ENCODE results near the gene CLEC12A.

CLEC12A gene

DNA sequence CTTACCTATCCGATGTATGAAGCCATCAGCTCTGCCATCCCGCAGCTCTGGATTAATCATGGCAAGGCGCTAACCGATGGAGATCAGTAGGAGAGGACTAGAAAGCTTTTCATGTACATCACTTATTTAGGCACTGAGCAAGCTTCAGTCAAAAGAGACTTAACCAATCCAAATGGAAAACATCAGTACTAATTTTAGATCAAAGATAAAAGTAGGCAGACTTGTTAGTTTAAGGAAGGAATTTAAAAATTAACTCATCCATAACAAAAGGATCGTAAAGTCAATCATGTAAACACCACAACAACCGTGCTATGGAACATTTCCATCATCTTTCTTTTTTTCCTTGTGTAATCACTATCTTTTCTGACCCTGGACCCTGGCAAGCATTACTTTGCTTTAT, 38.9 kb upstream of the CLEC12A start, which contains the start of gene CLEC2A:
CLEC2A (minus strand) TSS at position 101 of the 400 bp plus-strand sequence; CDS start at position 60, 41 bp downstream.
- H3K4me3 ChIP-seq (ENCODE audit: low read depth, low read length): no peak within 1 kb of the TSS
- no peak for DNase-seq (ENCODE audit: low read depth)
- TF ChIP-seq, protein P1, sequence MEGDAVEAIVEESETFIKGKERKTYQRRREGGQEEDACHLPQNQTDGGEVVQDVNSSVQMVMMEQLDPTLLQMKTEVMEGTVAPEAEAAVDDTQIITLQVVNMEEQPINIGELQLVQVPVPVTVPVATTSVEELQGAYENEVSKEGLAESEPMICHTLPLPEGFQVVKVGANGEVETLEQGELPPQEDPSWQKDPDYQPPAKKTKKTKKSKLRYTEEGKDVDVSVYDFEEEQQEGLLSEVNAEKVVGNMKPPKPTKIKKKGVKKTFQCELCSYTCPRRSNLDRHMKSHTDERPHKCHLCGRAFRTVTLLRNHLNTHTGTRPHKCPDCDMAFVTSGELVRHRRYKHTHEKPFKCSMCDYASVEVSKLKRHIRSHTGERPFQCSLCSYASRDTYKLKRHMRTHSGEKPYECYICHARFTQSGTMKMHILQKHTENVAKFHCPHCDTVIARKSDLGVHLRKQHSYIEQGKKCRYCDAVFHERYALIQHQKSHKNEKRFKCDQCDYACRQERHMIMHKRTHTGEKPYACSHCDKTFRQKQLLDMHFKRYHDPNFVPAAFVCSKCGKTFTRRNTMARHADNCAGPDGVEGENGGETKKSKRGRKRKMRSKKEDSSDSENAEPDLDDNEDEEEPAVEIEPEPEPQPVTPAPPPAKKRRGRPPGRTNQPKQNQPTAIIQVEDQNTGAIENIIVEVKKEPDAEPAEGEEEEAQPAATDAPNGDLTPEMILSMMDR (IDR thresholded peaks at IDR 0.05; ENCODE audit: low read depth, low read length, missing control alignments): no peak
- in situ Hi-C loops (cut with HindIII; ENCODE audit: low sequenced_read_pairs): no loop called here

DNA sequence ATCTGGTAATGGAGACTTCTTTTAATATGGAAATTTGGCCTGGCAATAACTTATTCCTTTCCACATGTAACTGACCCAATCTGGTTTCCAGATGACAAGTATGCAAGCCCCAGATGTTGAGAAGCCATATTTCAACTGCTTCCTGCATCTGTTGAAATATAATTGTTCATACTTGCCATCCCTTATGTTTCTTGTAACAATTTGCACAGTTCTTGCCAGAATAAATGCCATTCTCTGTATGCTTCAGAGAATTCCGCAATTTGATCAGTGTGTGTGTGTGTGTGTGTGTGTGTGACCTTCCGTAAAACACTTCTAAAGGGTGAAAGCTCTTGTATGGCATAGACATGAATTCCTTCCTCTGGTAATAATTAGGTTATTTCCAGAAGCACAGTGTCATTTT, 37.3 kb upstream of the CLEC12A start:
- in situ Hi-C loops (cut with HindIII; ENCODE audit: low sequenced_read_pairs): no loop called here
- TF ChIP-seq, protein P1 (IDR thresholded peaks at IDR 0.05; ENCODE audit: low read depth, low read length, missing control alignments): no peak
- H3K4me3 ChIP-seq (ENCODE audit: low read depth, low read length): no peak overlapping the region
- no peak for DNase-seq (ENCODE audit: low read depth)

DNA sequence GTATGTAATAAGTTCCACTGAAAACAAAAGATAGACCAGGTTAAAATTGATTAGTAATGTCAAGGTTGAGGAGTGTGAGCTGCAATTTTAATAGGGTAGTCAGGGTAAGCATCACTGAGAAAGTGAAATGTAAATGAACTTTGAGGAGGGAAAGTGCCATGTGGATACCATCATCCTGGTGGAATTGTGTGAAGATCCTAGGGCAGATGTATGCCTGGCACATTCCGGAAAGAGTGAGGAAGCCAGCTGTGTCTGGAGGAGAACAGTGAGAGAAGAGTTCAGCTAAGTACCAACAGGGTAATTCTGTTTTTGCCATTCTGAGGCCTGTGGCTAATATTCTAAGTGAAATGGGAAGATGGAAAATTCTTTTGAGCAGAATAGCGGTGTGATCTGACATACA, 36.2 kb upstream of the CLEC12A start:
- DNase-seq (ENCODE audit: low read depth): no peak
- TF ChIP-seq, protein P1 (IDR thresholded peaks at IDR 0.05; ENCODE audit: low read depth, low read length, missing control alignments): no peak
- H3K4me3 ChIP-seq (ENCODE audit: low read depth, low read length): no peak overlapping the region
- in situ Hi-C loops (cut with HindIII; ENCODE audit: low sequenced_read_pairs): no loop called here

DNA sequence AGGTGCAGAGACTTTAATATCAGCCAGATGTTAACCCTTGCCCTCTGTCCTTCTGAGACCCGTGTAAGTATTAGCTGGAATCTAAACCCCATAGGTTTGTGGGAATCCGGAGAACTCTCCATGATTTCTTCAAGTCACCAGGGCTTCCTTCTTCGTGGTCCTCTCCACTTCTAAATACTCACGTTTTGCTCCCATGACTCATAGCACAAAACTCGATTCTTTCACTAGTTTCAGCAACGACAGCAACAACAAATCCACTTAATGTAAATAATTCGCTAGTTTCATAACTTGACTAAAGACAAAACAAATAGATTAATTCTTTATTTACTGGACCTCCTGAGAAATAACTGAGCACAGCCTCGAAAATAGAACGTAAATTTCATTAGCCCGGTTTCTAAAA, 34.6 kb upstream of the CLEC12A start:
- no peak for DNase-seq (ENCODE audit: low read depth)
- TF ChIP-seq, protein P1 (IDR thresholded peaks at IDR 0.05; ENCODE audit: low read depth, low read length, missing control alignments): no peak
- no peak overlapping the region for H3K4me3 ChIP-seq (ENCODE audit: low read depth, low read length)
- in situ Hi-C loops (cut with HindIII; ENCODE audit: low sequenced_read_pairs): no loop called here

DNA sequence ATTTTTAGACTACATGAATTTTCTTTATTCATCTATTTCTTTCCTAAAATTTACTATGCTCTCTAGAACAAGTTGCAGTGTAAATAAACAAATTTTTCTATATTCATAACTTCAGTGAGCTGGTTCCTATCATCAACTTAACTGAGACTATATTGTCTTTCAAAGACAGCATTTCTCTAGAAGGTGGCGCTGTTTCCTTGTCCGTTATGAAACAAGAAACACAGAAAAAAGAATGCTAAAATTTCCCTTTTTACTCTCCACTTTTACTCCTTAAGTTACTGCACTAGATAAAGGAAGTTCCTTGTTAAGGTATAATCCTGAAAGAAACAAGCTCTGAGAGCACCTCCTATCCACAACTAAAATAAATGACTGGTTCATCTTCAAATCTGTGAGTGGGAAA, 30.8 kb upstream of the CLEC12A start:
- in situ Hi-C loops (cut with HindIII; ENCODE audit: low sequenced_read_pairs): loop anchor here (5.0 kb wide), 1 partner anchor 47 kb away; no protein-coding TSS in a partner anchor
- DNase-seq (ENCODE audit: low read depth): no peak
- no peak overlapping the region for H3K4me3 ChIP-seq (ENCODE audit: low read depth, low read length)
- TF ChIP-seq, protein P1 (IDR thresholded peaks at IDR 0.05; ENCODE audit: low read depth, low read length, missing control alignments): peak; percentile 33

DNA sequence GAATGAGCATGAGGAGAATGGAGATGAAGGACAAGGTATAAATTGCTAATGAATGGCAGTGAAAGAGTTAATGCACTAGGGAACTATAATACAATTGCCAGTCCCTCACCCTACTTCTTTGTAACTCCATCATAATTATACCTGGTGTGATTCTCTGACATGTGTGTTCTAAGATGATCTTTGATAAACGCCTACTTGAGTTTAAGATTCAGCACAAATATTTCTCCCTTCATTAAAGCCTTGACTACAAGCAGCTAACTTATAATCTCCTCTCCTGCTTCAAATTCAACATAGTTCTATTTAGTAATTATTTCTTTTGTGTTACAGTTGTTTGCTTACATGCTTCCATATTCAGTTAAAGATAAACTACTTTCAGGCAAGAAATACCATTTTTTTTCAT, 29.4 kb upstream of the CLEC12A start:
- H3K4me3 ChIP-seq (ENCODE audit: low read depth, low read length): no peak overlapping the region
- no peak for DNase-seq (ENCODE audit: low read depth)
- in situ Hi-C loops (cut with HindIII; ENCODE audit: low sequenced_read_pairs): loop anchor here (5.0 kb wide), 1 partner anchor 45 kb away; no protein-coding TSS in a partner anchor
- TF ChIP-seq, protein P1 (IDR thresholded peaks at IDR 0.05; ENCODE audit: low read depth, low read length, missing control alignments): no peak
